Hematopoietic multipotent progenitor cell treated with erythropoietin and hydrocortisone succinate and interleukin-3 and kit ligand, for 4 days (in vitro differentiated cells): Measurements from ENCODE around the gene NEU3.
A peak's percentile ranks its signal among the peaks of the same experiment; 100 is the strongest.

Experiments
- DNase-seq: peaks from one replicate; pipeline ENCODE4 v3.0.0-alpha.2; 2015

NEU3 gene

GRCh38 chr11:74988541-74989259 lies at the start of gene NEU3:
TSS of gene NEU3 (plus strand) at chr11:74988933. CDS start at chr11:74989061, 128 bp downstream.
- DNase-seq, result peak; percentile 95

- DNase-seq, result no peak
These were observed 47.2 kb upstream of the NEU3 start for GRCh38 chr11:74941492-74941891.

- DNase-seq, result no peak
These were observed 46.5 kb upstream of the NEU3 start for GRCh38 chr11:74942073-74942759.

GRCh38 chr11:74948546-74948897 lies 40.2 kb upstream of the NEU3 start:
- peak; percentile 35 for DNase-seq

- DNase-seq, result peak; percentile 99
These were observed 39.6 kb upstream of the NEU3 start, which contains the start of the genes SPCS2 and XRRA1 for GRCh38 chr11:74948898-74949752. TSS of gene SPCS2 (plus strand) at chr11:74949266. CDS start at chr11:74949286, 20 bp downstream. TSS of gene XRRA1 (minus strand) at chr11:74949091. CDS start at chr11:74940878, 8,213 bp downstream.

- DNase-seq, result peak; percentile 21
These were observed 39.0 kb upstream of the NEU3 start for GRCh38 chr11:74949753-74950137.

- DNase-seq, result no peak
These were observed 38.3 kb upstream of the NEU3 start for GRCh38 chr11:74950374-74950969.

- DNase-seq, result no peak
These were observed 37.5 kb upstream of the NEU3 start for GRCh38 chr11:74951226-74951625.

GRCh38 chr11:74952752-74953151 lies 36.0 kb upstream of the NEU3 start:
- DNase-seq, result no peak

GRCh38 chr11:74953451-74953850 lies 35.3 kb upstream of the NEU3 start:
- DNase-seq, result no peak

- DNase-seq, result no peak
These were observed 34.5 kb upstream of the NEU3 start for GRCh38 chr11:74954199-74954598.

- DNase-seq, result no peak
These were observed 32.2 kb upstream of the NEU3 start for GRCh38 chr11:74956397-74957015.

- DNase-seq, result no peak
These were observed 30.6 kb upstream of the NEU3 start for GRCh38 chr11:74957937-74958629.

- DNase-seq, result peak; percentile 27
These were observed 28.6 kb upstream of the NEU3 start for GRCh38 chr11:74960128-74960527.

- DNase-seq, result no peak
These were observed 22.1 kb upstream of the NEU3 start for GRCh38 chr11:74966651-74967050.

- no peak for DNase-seq
These were observed 17.8 kb upstream of the NEU3 start for GRCh38 chr11:74970852-74971395.

GRCh38 chr11:74971424-74971823 lies 17.3 kb upstream of the NEU3 start:
- no peak for DNase-seq

- no peak for DNase-seq
These were observed 10.7 kb upstream of the NEU3 start for GRCh38 chr11:74978041-74978440.

GRCh38 chr11:74980634-74981033 lies 8.1 kb upstream of the NEU3 start:
- peak; percentile 19 for DNase-seq

GRCh38 chr11:74981888-74982287 lies 6.8 kb upstream of the NEU3 start:
- no peak for DNase-seq

GRCh38 chr11:74984070-74984469 lies 4.7 kb upstream of the NEU3 start:
- DNase-seq, result no peak

- no peak for DNase-seq
These were observed 4.0 kb upstream of the NEU3 start for GRCh38 chr11:74984730-74985129.
